ENCODE data around the gene APP.
"Not testable (repeated sequence)": the region's sequence is repeated elsewhere in the genome, so short reads cannot be mapped to it uniquely, and the experiment has no call there.

Gene APP

DNA sequence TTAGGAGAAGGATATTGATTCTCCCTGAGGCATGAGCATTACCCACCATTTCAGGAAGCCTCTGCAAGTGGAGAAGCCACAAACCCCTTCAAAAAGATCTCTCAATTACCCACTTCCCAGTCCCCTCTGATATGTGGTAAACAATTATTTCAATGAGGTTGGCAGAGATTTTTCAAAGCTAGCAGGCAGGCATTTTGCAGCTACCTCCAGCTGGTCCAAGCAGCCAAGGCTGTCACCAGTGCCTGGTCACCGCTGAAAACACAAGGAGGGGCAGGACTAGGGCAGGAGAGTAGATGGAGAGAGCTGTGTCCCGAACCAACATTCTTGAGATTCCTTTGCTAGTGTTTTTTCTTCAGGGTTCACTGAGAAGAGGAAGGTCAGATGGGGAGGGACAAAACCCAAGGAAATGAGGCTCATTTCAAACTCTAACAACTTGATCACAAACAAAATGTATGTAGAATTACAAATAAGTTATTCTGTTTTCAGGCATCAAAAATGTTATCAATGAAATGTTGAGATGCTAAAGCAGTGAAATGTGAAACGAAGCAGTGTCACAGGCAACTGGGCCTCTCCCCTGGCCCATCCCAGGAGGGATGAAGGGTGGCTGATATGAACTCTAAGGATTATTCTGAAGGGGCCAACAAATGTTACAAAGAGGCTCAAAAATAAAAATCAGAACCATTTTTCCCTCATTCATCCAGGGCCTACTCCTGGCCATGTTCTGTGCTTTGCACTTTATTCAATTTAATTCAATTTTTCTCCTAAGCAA is 22.3 kb downstream of the APP start:
- H3K27ac Mint-ChIP-seq: no peak overlapping the region
- no peaks in the 10 kb centered on the region for H3K27me3 Mint-ChIP-seq
- peaks cover 10% of the 10 kb centered on the region for H3K36me3 Mint-ChIP-seq
- no peak for ATAC-seq (ENCODE audit: low read depth)
- no peaks in the 10 kb centered on the region for H3K4me1 Mint-ChIP-seq
- H3K4me3 Mint-ChIP-seq: no peak overlapping the region
- H3K9me3 Mint-ChIP-seq: no peaks in the 10 kb centered on the region
- no peak for DNase-seq (ENCODE audit: low spot score in 2 of 2)

DNA sequence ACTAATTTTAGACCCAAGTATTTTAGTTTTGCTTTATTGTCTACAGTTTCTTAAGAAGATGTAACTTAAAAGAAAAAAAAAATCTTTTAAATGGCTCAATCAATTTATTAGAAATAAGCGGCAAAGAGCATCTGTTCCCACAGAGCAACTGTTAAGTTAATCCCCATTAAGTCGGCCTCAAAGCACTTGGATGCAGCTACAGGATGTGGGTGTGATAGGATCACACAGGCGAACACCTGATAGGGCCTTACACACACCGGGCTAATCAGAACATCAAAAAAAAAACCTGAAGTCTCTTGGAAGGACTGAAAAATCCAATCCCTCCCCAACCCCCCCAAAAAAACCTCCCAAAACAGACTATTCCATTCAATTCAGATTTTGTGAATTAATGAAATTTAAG is 23.0 kb downstream of the APP start:
- DNase-seq (ENCODE audit: low spot score in 2 of 2): no peak
- no peak overlapping the region for H3K27ac Mint-ChIP-seq
- peaks cover 10% of the 10 kb centered on the region for H3K36me3 Mint-ChIP-seq
- H3K9me3 Mint-ChIP-seq: no peaks in the 10 kb centered on the region
- H3K4me1 Mint-ChIP-seq: no peaks in the 10 kb centered on the region
- H3K4me3 Mint-ChIP-seq: no peak overlapping the region
- H3K27me3 Mint-ChIP-seq: no peaks in the 10 kb centered on the region
- ATAC-seq (ENCODE audit: low read depth): no peak

DNA sequence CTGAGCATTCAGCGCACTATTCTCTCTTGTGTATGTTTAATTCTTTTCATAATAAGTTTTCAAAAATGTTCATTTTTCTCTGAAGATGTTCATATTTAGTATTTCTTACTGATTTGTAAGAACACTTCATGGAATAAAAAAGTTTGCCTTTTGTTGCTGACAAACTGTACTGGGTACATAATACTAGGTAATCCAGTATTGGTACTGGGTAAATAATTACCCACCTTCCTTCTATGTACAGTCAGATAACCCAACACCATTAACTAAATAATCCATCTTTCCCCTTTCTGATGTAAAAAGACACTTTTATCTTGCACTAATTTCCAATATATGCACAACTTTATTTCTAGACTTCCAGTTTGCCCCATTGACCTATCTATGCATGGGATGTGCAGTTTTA is 23.9 kb downstream of the APP start:
- no peaks in the 10 kb centered on the region for H3K27me3 Mint-ChIP-seq
- DNase-seq (ENCODE audit: low spot score in 2 of 2) (no peak), ATAC-seq (ENCODE audit: low read depth) (no peak)
- no peaks in the 10 kb centered on the region for H3K4me1 Mint-ChIP-seq
- H3K36me3 Mint-ChIP-seq: peaks cover 10% of the 10 kb centered on the region
- no peaks in the 10 kb centered on the region for H3K9me3 Mint-ChIP-seq
- H3K4me3 Mint-ChIP-seq: no peak overlapping the region
- H3K27ac Mint-ChIP-seq: no peak overlapping the region

- no peaks in the 10 kb centered on the region for H3K9me3 Mint-ChIP-seq
Measured at GRCh38 chr21:26144031-26144430, 26.5 kb downstream of the APP start.

GRCh38 chr21:26142363-26142762 is 28.2 kb downstream of the APP start:
- no peak overlapping the region for H3K27ac Mint-ChIP-seq
- H3K27me3 Mint-ChIP-seq: peaks cover 2% of the 10 kb centered on the region
- no peak for DNase-seq (ENCODE audit: low spot score in 2 of 2)
- peaks cover 3% of the 10 kb centered on the region for H3K4me1 Mint-ChIP-seq
- peaks cover 6% of the 10 kb centered on the region for H3K36me3 Mint-ChIP-seq
- no peaks in the 10 kb centered on the region for H3K9me3 Mint-ChIP-seq
- H3K4me3 Mint-ChIP-seq: no peak overlapping the region
- ATAC-seq (ENCODE audit: low read depth): no peak

More at GRCh38 chr21:26144031-26144430, 26.5 kb downstream of the APP start:
- peaks cover 10% of the 10 kb centered on the region for H3K36me3 Mint-ChIP-seq
- H3K4me1 Mint-ChIP-seq: no peaks in the 10 kb centered on the region
- ATAC-seq (ENCODE audit: low read depth) (no peak), DNase-seq (ENCODE audit: low spot score in 2 of 2) (no peak)
- H3K27ac Mint-ChIP-seq: no peak overlapping the region
- no peak overlapping the region for H3K4me3 Mint-ChIP-seq
- H3K27me3 Mint-ChIP-seq: no peaks in the 10 kb centered on the region

DNA sequence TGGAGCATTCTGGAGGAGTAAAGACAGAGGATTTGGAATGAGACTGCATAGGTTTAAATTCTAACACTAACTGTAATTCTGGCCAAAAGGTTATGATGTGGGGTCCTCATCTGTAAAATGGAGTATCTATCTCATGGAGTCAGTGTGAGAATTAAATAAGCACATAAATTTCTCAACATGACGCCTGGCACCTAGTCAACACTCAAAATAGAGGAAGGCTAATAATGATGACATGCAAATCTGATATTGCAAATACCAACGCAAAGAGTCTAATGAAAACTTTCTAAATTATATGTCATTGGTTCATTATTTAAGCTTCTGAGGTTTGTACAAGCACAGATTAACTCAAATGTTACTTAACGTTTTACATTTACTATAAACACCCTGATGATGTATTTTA is 29.6 kb downstream of the APP start:
- no peak for ATAC-seq (ENCODE audit: low read depth)
- no peaks in the 10 kb centered on the region for H3K9me3 Mint-ChIP-seq
- peaks cover 3% of the 10 kb centered on the region for H3K4me1 Mint-ChIP-seq
- no peak for DNase-seq (ENCODE audit: low spot score in 2 of 2)
- peaks cover 2% of the 10 kb centered on the region for H3K27me3 Mint-ChIP-seq
- H3K36me3 Mint-ChIP-seq: peaks cover 6% of the 10 kb centered on the region
- H3K27ac Mint-ChIP-seq: no peak overlapping the region
- no peak overlapping the region for H3K4me3 Mint-ChIP-seq

DNA sequence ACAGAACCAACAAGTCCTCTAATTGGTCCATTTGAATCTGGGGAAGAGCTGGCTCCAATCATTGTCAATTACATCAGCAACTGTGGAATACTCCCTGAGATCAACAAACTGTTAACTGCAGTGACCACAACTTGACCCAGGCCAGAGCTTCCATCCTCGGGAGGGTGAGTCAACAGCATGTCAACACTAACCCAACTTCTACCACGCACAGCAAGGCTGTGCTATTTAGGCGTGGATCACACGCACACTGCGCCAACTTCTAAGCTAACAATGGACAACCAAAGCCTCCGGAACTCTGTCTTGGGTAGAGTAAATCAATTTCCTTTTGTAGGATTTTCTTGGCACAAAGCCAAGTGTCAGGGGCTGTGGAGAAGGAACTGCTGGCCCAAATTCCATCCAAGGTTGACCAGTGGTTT is 30.4 kb downstream of the APP start:
- no peak overlapping the region for H3K27ac Mint-ChIP-seq
- DNase-seq (ENCODE audit: low spot score in 2 of 2): no peak
- peaks cover 6% of the 10 kb centered on the region for H3K36me3 Mint-ChIP-seq
- H3K27me3 Mint-ChIP-seq: peaks cover 2% of the 10 kb centered on the region
- H3K4me1 Mint-ChIP-seq: peaks cover 3% of the 10 kb centered on the region
- H3K4me3 Mint-ChIP-seq: no peak overlapping the region
- no peaks in the 10 kb centered on the region for H3K9me3 Mint-ChIP-seq
- ATAC-seq (ENCODE audit: low read depth): no peak

DNA sequence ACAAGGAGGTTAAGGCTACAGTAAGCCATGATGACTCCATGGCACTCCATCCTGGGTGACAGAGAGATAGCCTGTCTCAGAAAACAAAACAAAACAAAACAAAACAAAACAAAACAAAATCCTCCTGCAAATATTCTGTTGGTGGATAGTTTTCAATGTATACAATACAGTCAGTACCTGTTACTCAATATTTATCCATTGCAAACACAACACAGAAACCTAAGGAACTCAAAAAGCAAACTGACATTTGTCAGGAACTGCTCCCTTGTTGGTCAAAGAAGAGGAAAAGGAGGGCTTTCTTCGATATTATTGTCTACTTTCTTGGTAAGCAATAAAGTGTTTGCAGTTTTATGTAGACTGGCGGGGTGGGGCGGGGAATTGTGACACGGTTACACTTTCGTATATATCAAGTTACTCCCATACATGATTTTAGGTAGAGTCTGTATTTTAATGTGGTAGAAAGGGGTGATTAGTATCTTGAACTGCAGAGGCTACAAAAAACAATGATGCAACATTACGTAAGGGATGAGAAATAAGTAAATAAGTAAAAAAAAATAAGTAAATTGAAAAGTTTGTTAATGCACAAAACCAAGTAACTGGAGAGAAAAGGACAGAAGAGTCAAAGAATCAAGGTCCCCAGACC is 31.8 kb downstream of the APP start:
- Mint-ChIP-seq H3K9me3 (no peaks in the 10 kb centered on the region), H3K27ac (no peak overlapping the region)

GRCh38 chr21:26137379-26138060 is 33.0 kb downstream of the APP start:
- peaks cover 2% of the 10 kb centered on the region for H3K36me3 Mint-ChIP-seq
- peaks cover 2% of the 10 kb centered on the region for H3K27me3 Mint-ChIP-seq
- no peak overlapping the region for H3K27ac Mint-ChIP-seq
- no peaks in the 10 kb centered on the region for H3K9me3 Mint-ChIP-seq
- peaks cover 3% of the 10 kb centered on the region for H3K4me1 Mint-ChIP-seq
- no peak for ATAC-seq (ENCODE audit: low read depth)
- no peak for DNase-seq (ENCODE audit: low spot score in 2 of 2)
- H3K4me3 Mint-ChIP-seq: no peak overlapping the region

More for the DNA sequence above, 31.8 kb downstream of the APP start:
- Mint-ChIP-seq H3K4me3 (no peak overlapping the region), H3K36me3 (peaks cover 5% of the 10 kb centered on the region), H3K27me3 (peaks cover 2% of the 10 kb centered on the region), H3K4me1 (peaks cover 3% of the 10 kb centered on the region)
- no peak for ATAC-seq (ENCODE audit: low read depth)
- no peak for DNase-seq (ENCODE audit: low spot score in 2 of 2)

DNA sequence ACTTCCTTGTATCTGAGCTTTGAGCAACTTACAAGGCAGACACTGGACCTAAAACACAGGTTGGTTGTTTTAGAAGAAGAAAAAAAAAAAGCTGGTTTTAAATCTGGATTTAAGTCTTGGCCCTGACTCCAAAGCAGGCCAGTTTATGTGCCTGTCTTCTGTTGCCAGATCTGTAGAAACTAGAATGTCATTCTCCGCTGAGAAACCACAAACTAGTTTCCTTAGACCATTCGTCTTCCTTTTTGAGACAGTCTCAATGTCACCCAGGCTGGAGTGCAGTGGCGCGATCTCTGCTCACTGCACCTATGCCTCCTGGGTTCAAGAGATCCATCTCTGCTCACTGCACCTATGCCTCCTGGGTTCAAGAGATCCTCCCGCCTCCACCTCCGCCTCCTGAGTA is 33.9 kb downstream of the APP start:
- H3K9me3 Mint-ChIP-seq: no peaks in the 10 kb centered on the region
- H3K27me3 Mint-ChIP-seq: peaks cover 2% of the 10 kb centered on the region
- no peak for DNase-seq (ENCODE audit: low spot score in 2 of 2)
- peaks cover 2% of the 10 kb centered on the region for H3K36me3 Mint-ChIP-seq
- ATAC-seq (ENCODE audit: low read depth): no peak
- no peak overlapping the region for H3K27ac Mint-ChIP-seq
- no peak overlapping the region for H3K4me3 Mint-ChIP-seq
- peaks cover 3% of the 10 kb centered on the region for H3K4me1 Mint-ChIP-seq

GRCh38 chr21:26135520-26135919 is 35.0 kb downstream of the APP start:
- no peak for DNase-seq (ENCODE audit: low spot score in 2 of 2)
- H3K27ac Mint-ChIP-seq: no peak overlapping the region
- H3K27me3 Mint-ChIP-seq: peaks cover 2% of the 10 kb centered on the region
- H3K36me3 Mint-ChIP-seq: peaks cover 2% of the 10 kb centered on the region
- no peaks in the 10 kb centered on the region for H3K9me3 Mint-ChIP-seq
- no peak for ATAC-seq (ENCODE audit: low read depth)
- peaks cover 3% of the 10 kb centered on the region for H3K4me1 Mint-ChIP-seq
- H3K4me3 Mint-ChIP-seq: no peak overlapping the region

DNA sequence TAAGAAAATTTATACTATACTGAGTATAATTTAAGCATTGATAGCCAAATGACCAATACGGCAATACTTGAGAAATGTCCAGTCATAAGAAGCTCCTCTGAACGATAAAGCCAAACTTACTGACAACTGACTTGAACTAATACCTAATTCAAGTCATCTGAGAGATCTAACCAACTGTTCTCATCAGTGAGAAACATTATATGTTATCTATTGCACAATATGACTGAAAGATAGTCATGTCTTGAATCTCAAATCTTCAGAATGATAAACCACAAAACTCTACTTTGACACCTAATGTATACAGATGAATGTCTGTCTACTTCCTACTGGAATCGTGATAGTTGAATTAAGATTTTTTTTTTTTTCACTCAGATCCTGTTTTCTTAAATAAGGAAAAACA is 39.0 kb downstream of the APP start:
- DNase-seq (ENCODE audit: low spot score in 2 of 2) (no peak), ATAC-seq (ENCODE audit: low read depth) (no peak)
- Mint-ChIP-seq H3K4me1 (peaks cover 4% of the 10 kb centered on the region), H3K27ac (no peak overlapping the region), H3K27me3 (no peaks in the 10 kb centered on the region), H3K36me3 (peaks cover 2% of the 10 kb centered on the region), H3K4me3 (no peak overlapping the region), H3K9me3 (no peaks in the 10 kb centered on the region)

- ATAC-seq (ENCODE audit: low read depth); H3K4me3 Mint-ChIP-seq; H3K27me3 Mint-ChIP-seq; DNase-seq (ENCODE audit: low spot score in 2 of 2); H3K9me3 Mint-ChIP-seq; H3K36me3 Mint-ChIP-seq; H3K27ac Mint-ChIP-seq; H3K4me1 Mint-ChIP-seq: not testable (repeated sequence)
Measured at GRCh38 chr21:26131053-26131452, 39.5 kb downstream of the APP start.

DNA sequence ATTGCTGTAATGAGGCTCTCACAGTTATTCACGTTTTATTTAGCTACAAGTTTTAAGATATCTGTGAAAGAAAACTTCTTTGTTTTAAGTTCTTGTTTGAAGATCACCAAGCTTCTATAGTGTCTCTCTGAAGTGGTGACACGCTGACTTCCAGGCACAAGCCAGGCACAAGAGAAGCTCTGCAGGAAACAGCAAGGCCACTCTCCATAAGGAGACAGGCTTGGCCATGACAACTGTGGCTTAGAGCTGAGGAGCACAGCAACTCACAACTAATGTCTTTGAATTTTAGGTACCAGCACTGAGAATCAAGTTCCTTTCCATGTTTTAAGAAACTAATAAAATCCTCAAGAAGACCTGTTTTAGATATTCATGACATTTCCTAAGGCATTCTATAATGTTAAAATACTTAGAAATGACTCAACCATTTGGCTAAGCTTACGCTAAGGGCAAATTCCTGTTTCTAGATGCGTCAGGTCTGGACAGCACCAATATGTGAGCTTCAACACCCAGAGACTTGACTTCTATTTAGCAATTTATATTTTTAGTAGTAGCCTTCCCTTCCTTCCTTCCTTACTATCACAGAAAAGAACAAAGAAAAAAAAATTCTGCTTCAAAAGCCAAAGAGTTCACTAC is 40.2 kb downstream of the APP start:
- H3K4me1 Mint-ChIP-seq: peaks cover 4% of the 10 kb centered on the region
- DNase-seq (ENCODE audit: low spot score in 2 of 2) (no peak), ATAC-seq (ENCODE audit: low read depth) (no peak)
- H3K36me3 Mint-ChIP-seq: peaks cover 2% of the 10 kb centered on the region
- H3K27me3 Mint-ChIP-seq: no peaks in the 10 kb centered on the region
- H3K27ac Mint-ChIP-seq: no peak overlapping the region
- H3K4me3 Mint-ChIP-seq: no peak overlapping the region
- H3K9me3 Mint-ChIP-seq: no peaks in the 10 kb centered on the region
